SU-DHL-6 (cell line): ENCODE data around the gene SPG7.

Experiments
- CTCF ChIP-seq: fragments of 200-600 bp; sonication (generic); IDR thresholded peaks from one replicate; pipeline ENCODE4 v1.5.1; 2017; ENCODE audit warnings: antibody characterized with exemption, mild to moderate bottlenecking, low read length, moderate library complexity; ENCODE audit not compliant: insufficient read depth, poor library complexity, severe bottlenecking
- EZH2phosphoT487 ChIP-seq: fragments of 200-600 bp; sonication (generic), shearing (Covaris generic); conservative IDR thresholded peaks from 2 replicates; pipeline ENCODE4 v1.6.1; 2018; ENCODE audit warnings: mild to moderate bottlenecking, antibody characterized with exemption, low read length, moderate library complexity, mixed read lengths

GRCh38 chr16:89598199-89598598 lies 90.0 kb downstream of the SPG7 start:
- TF ChIP-seq CTCF (no peak), EZH2phosphoT487 (no peak)
